Fibroblast of the aortic adventitia (primary cell): Measurements from ENCODE around the gene BCAR3. TPM values are rescaled to one million over a fixed set of nuclear protein-coding genes. Genes with fewer than 3 reads are reported as not detected.

Experiments used
- DNase-seq: peaks from one replicate; pipeline ENCODE4 v3.0.0-alpha.2; 2010; ENCODE audit warnings: low read depth
- H3K4me3 ChIP-seq: 2 replicates; pipeline ENCODE4 v1.5.1; 2011; ENCODE audit warnings: low read depth, mild to moderate bottlenecking, control low read depth, low read length, moderate library complexity
- CTCF ChIP-seq: IDR thresholded peaks from 2 replicates; pipeline ENCODE4 v1.5.1; 2011; ENCODE audit warnings: mild to moderate bottlenecking, low read length, control low read depth, inconsistent platforms; ENCODE audit not compliant: insufficient read depth
- total RNA-seq: library from RNA; depleted of rRNA; stranded (reverse); fragments of >200 nt; gene quantifications from 2 replicates; pipeline ENCODE4 v1.2.3, GENCODE V29; 2012; ENCODE audit warnings: low replicate concordance

Gene BCAR3
- total RNA-seq, 1 donor: 34.4 TPM

GRCh38 chr1:93546162-93546863 is 135.3 kb downstream of the BCAR3 start:
- H3K4me3 ChIP-seq: no peak overlapping the region
- no peak for DNase-seq
- no peak for TF ChIP-seq CTCF

GRCh38 chr1:93542398-93542797 is 139.2 kb downstream of the BCAR3 start:
- DNase-seq: no peak
- no peak for TF ChIP-seq CTCF
- H3K4me3 ChIP-seq: no peak overlapping the region

GRCh38 chr1:93541045-93541444 is 140.6 kb downstream of the BCAR3 start:
- TF ChIP-seq CTCF: no peak
- no peak overlapping the region for H3K4me3 ChIP-seq
- no peak for DNase-seq

GRCh38 chr1:93537924-93538323 is 143.7 kb downstream of the BCAR3 start:
- DNase-seq: no peak
- no peak for TF ChIP-seq CTCF
- no peak overlapping the region for H3K4me3 ChIP-seq

- DNase-seq: no peak
- TF ChIP-seq CTCF: no peak
Observed at GRCh38 chr1:93537396-93537795, 144.2 kb downstream of the BCAR3 start.

GRCh38 chr1:93533677-93534076 is 148.0 kb downstream of the BCAR3 start:
- H3K4me3 ChIP-seq: no peak overlapping the region
- no peak for TF ChIP-seq CTCF

More at GRCh38 chr1:93537396-93537795, 144.2 kb downstream of the BCAR3 start:
- H3K4me3 ChIP-seq: no peak overlapping the region

GRCh38 chr1:93532780-93533378 is 148.8 kb downstream of the BCAR3 start:
- H3K4me3 ChIP-seq: no peak overlapping the region
- TF ChIP-seq CTCF: no peak
- no peak for DNase-seq

More at GRCh38 chr1:93533677-93534076, 148.0 kb downstream of the BCAR3 start:
- DNase-seq: no peak
